ENCODE results near the gene OSBPL10.

OSBPL10 gene

DNA sequence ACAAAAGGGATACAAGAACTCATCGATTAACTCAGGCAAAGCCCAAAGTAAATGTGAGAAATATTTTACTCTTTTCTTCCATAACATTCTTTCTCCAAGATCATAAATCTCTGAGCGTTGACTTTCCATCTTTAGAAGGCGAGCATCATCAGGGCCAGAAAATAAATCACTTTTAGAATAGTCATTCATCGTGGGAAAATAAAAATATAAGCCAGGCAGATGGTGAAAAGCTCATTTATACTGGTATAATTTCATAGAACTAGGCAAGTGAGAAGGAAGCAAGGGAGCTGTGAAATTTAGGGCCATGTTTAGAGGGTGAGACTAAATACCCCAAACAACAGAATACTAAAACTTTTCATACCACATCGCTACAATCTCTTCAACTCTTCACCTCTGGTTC lies 257.4 kb downstream of the OSBPL10 start:
- Histone ChIP-seq H3K36me3 (ENCODE audit: insufficient read depth, low read length) (no peaks in the 10 kb centered on the region), H3K4me2 (ENCODE audit: low read depth, low read length, poor library complexity, severe bottlenecking) (no peak overlapping the region), H2AFZ (ENCODE audit: low read length) (no peak overlapping the region), H3K9ac (ENCODE audit: low read depth, low read length, poor library complexity, severe bottlenecking) (no peak overlapping the region), H3K9me2 (replicated peaks; ENCODE audit: low read depth, low read length) (no peaks in the 10 kb centered on the region), H3K27me3 (ENCODE audit: insufficient read depth, low read length, poor library complexity, severe bottlenecking) (peaks cover 1% of the 10 kb centered on the region), H4K20me1 (ENCODE audit: insufficient read depth, low read length, poor library complexity, severe bottlenecking) (no peaks in the 10 kb centered on the region), H3K4me3 (ENCODE audit: low read length, poor library complexity, severe bottlenecking) (no peak overlapping the region), H3F3A (ENCODE audit: low read depth) (no peaks in the 10 kb centered on the region), H3K4me1 (ENCODE audit: insufficient read depth, low read length, poor library complexity, severe bottlenecking) (no peaks in the 10 kb centered on the region), H3K79me2 (ENCODE audit: insufficient read depth, low read length) (no peaks in the 10 kb centered on the region), H3K9me3 (ENCODE audit: insufficient read depth, low read depth, low read length) (no peaks in the 10 kb centered on the region)
- TF ChIP-seq, protein P1, sequence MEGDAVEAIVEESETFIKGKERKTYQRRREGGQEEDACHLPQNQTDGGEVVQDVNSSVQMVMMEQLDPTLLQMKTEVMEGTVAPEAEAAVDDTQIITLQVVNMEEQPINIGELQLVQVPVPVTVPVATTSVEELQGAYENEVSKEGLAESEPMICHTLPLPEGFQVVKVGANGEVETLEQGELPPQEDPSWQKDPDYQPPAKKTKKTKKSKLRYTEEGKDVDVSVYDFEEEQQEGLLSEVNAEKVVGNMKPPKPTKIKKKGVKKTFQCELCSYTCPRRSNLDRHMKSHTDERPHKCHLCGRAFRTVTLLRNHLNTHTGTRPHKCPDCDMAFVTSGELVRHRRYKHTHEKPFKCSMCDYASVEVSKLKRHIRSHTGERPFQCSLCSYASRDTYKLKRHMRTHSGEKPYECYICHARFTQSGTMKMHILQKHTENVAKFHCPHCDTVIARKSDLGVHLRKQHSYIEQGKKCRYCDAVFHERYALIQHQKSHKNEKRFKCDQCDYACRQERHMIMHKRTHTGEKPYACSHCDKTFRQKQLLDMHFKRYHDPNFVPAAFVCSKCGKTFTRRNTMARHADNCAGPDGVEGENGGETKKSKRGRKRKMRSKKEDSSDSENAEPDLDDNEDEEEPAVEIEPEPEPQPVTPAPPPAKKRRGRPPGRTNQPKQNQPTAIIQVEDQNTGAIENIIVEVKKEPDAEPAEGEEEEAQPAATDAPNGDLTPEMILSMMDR (conservative IDR thresholded peaks at IDR 0.05; ENCODE audit: low read length): no peak
- TF ChIP-seq EZH2phosphoT487 (IDR thresholded peaks at IDR 0.05; ENCODE audit: borderline replicate concordance): no peak

DNA sequence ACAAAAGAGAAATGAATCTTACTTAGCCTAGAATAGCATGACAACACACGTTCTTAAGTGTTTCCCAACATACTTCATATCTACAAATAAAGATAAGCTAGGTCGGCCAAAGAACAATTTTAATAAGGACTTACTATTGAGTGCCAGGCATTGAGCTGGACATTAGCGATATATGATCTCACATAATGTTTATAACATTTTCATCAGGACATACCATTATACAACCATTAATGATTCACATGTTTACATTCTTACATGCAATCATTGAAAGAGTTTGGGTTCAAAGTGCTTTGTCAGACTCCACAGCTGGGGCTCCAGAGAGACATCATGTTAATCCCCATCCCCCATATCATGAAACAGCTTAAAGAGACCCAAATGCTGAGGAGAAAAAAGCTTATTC lies 259.4 kb downstream of the OSBPL10 start:
- TF ChIP-seq, protein P1 (conservative IDR thresholded peaks at IDR 0.05; ENCODE audit: low read length): no peak
- no peak for TF ChIP-seq EZH2phosphoT487 (IDR thresholded peaks at IDR 0.05; ENCODE audit: borderline replicate concordance)
- no peaks in the 10 kb centered on the region for H4K20me1 ChIP-seq (ENCODE audit: insufficient read depth, low read length, poor library complexity, severe bottlenecking)
- no peaks in the 10 kb centered on the region for H3F3A ChIP-seq (ENCODE audit: low read depth)
- H3K9me3 ChIP-seq (ENCODE audit: insufficient read depth, low read depth, low read length): no peaks in the 10 kb centered on the region
- H3K4me3 ChIP-seq (ENCODE audit: low read length, poor library complexity, severe bottlenecking): no peak overlapping the region
- peaks cover 5% of the 10 kb centered on the region for H3K27me3 ChIP-seq (ENCODE audit: insufficient read depth, low read length, poor library complexity, severe bottlenecking)
- no peak overlapping the region for H3K4me2 ChIP-seq (ENCODE audit: low read depth, low read length, poor library complexity, severe bottlenecking)
- H3K4me1 ChIP-seq (ENCODE audit: insufficient read depth, low read length, poor library complexity, severe bottlenecking): no peaks in the 10 kb centered on the region
- no peaks in the 10 kb centered on the region for H3K36me3 ChIP-seq (ENCODE audit: insufficient read depth, low read length)
- no peak overlapping the region for H2AFZ ChIP-seq (ENCODE audit: low read length)
- no peak overlapping the region for H3K9ac ChIP-seq (ENCODE audit: low read depth, low read length, poor library complexity, severe bottlenecking)
- no peaks in the 10 kb centered on the region for H3K9me2 ChIP-seq (replicated peaks; ENCODE audit: low read depth, low read length)
- no peaks in the 10 kb centered on the region for H3K79me2 ChIP-seq (ENCODE audit: insufficient read depth, low read length)

DNA sequence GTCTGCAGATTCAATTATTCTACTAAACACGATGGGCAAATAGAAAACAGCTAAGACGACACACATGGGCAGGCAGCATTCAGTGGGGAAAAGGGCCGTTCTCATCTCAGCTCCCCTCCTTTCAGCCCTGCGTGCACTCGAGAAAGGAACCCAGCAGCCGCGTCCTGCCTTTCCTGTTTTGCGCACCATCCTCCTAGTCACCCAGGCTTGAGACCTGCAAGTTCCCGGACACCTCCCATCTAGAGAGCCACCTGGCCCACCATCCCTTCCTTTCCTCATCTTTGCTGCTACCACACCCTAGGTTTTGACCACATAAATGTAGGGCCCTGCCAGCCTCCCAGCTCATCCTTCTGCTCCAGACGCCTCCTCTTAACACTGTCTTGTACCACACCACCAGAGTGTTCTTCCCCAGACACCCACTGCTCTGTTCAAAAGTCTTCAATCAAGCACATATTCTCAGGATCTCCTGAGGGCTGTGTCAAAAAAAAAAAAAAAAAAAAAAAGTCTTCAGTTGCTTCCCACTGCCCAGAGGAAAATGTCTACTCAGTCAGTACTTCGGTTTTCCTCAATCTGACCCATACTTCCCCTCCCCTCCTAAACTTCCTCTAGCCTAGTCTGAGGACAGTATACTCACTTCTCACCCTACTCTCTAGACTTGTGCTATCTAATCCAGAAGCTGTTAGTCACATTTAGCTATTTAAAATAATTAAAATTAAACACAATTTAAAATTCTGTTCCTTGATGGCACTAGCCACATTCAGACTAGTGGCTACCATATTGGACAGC lies 266.4 kb downstream of the OSBPL10 start:
- no peak overlapping the region for H3K4me3 ChIP-seq (ENCODE audit: low read length, poor library complexity, severe bottlenecking)
- H3K9ac ChIP-seq (ENCODE audit: low read depth, low read length, poor library complexity, severe bottlenecking): no peak overlapping the region
- H3K27me3 ChIP-seq (ENCODE audit: insufficient read depth, low read length, poor library complexity, severe bottlenecking): peaks cover 5% of the 10 kb centered on the region
- no peaks in the 10 kb centered on the region for H3K9me2 ChIP-seq (replicated peaks; ENCODE audit: low read depth, low read length)
- no peaks in the 10 kb centered on the region for H3K4me1 ChIP-seq (ENCODE audit: insufficient read depth, low read length, poor library complexity, severe bottlenecking)
- H3K9me3 ChIP-seq (ENCODE audit: insufficient read depth, low read depth, low read length): no peaks in the 10 kb centered on the region
- no peak overlapping the region for H3K4me2 ChIP-seq (ENCODE audit: low read depth, low read length, poor library complexity, severe bottlenecking)
- no peak overlapping the region for H2AFZ ChIP-seq (ENCODE audit: low read length)
- no peaks in the 10 kb centered on the region for H4K20me1 ChIP-seq (ENCODE audit: insufficient read depth, low read length, poor library complexity, severe bottlenecking)
- H3F3A ChIP-seq (ENCODE audit: low read depth): no peaks in the 10 kb centered on the region
- H3K36me3 ChIP-seq (ENCODE audit: insufficient read depth, low read length): no peaks in the 10 kb centered on the region
- TF ChIP-seq EZH2phosphoT487 (IDR thresholded peaks at IDR 0.05; ENCODE audit: borderline replicate concordance): no peak
- TF ChIP-seq, protein P1 (conservative IDR thresholded peaks at IDR 0.05; ENCODE audit: low read length): no peak
- H3K79me2 ChIP-seq (ENCODE audit: insufficient read depth, low read length): no peaks in the 10 kb centered on the region

Data from Loucy (cell line).